Posterior cingulate gyrus (tissue), 11 donors: ENCODE results near the gene BSDC1.

Experiments
- DNase-seq, 10 donors: peaks; one replicate each; pipeline versions ENCODE4 v3.0.0 to v3.0.0-alpha.2; 2020 to 2021; ENCODE audit warnings: mixed read lengths in 3 of 10
- intact Hi-C: fragments of 100-400 bp; cut with DNase I; formaldehyde crosslinking; loops from one replicate; pipeline ENCODE4 v1.15.1; 2023

The BSDC1 gene

GRCh38 chr1:32318127-32318869 is 75.9 kb downstream of the BSDC1 start:
- no peak for DNase-seq
- intact Hi-C loops = no loop called here

- no peak for DNase-seq
- intact Hi-C loops = no loop called here
Measured at GRCh38 chr1:32316903-32317277, 77.4 kb downstream of the BSDC1 start.
